Naive thymus-derived CD8-positive, alpha-beta T cell (primary cell): Measurements from ENCODE around the gene PIK3CG. TPM values are rescaled to one million over a fixed set of nuclear protein-coding genes. Genes with fewer than 3 reads are reported as not detected.
A peak's percentile ranks its signal among the peaks of the same experiment; 100 is the strongest.
"Not testable (repeated sequence)": the region's sequence is repeated elsewhere in the genome, so short reads cannot be mapped to it uniquely, and the experiment has no call there.

ENCODE experiments used
- ATAC-seq, 2 donors: fragments of 150-1000 bp; cut with Tn5 transposase in 1 of 2; sonication (Bioruptor Pico), chemical (Tn5 transposase) in 1 of 2; 1 replicate in 1 of 2; 2 replicates in 1 of 2; pipeline ENCODE4 v1.10.0; 2021; ENCODE audit warnings: mild to moderate bottlenecking in 2 of 2, moderate library complexity in 2 of 2
- POLR2A ChIA-PET: fragments of 350-600 bp; sonication (Branson Sonifier 250); formaldehyde crosslinking; loops from one replicate; lab custom pipeline; 2021; ENCODE audit warnings: antibody characterized with exemption; lab: Charles Lee
- DNase-seq, 10 donors: peaks; one replicate each; pipeline versions ENCODE4 v3.0.0 to v3.0.0-alpha.2; 2020 to 2022
- H3K27ac Mint-ChIP-seq, 10 donors: one replicate each; pipeline ENCODE4 v1.8.0; 2020 to 2022; ENCODE audit warnings: mild to moderate bottlenecking in 10 of 10, mixed read lengths in 10 of 10, moderate library complexity in 4 of 10, inconsistent platforms in 1 of 10
- H3K27me3 Mint-ChIP-seq, 5 donors: one replicate each; pipeline ENCODE4 v1.8.0; 2021 to 2022; ENCODE audit warnings: mixed read lengths in 5 of 5
- H3K36me3 Mint-ChIP-seq, 3 donors: one replicate each; pipeline ENCODE4 v1.8.0; 2020 to 2022; ENCODE audit warnings: mixed read lengths in 3 of 3, mild to moderate bottlenecking in 2 of 3, inconsistent platforms in 1 of 3
- H3K4me1 Mint-ChIP-seq, 4 donors: one replicate each; pipeline ENCODE4 v1.8.0; 2021 to 2022; ENCODE audit warnings: mixed read lengths in 4 of 4
- H3K4me3 Mint-ChIP-seq, 10 donors: one replicate each; pipeline ENCODE4 v1.8.0; 2020 to 2022; ENCODE audit warnings: mild to moderate bottlenecking in 10 of 10, mixed read lengths in 10 of 10, moderate library complexity in 6 of 10, inconsistent platforms in 1 of 10
- H3K9me3 Mint-ChIP-seq, 9 donors: one replicate each; pipeline ENCODE4 v1.8.0; 2020 to 2022; ENCODE audit warnings: mixed read lengths in 9 of 9, mild to moderate bottlenecking in 3 of 9, inconsistent platforms in 1 of 9, moderate library complexity in 1 of 9
- polyA plus RNA-seq, 3 donors: library from polyadenylated mRNA; unstranded; fragments of 300-500 nt; fragmentation: Illumina TruSeq; gene quantifications; one replicate each; pipeline ENCODE4 v1.2.3, GENCODE V29; 2021
- total RNA-seq, 8 experiments: library from RNA in 2 of 8; stranded (reverse) in 2 of 8; gene quantifications; one replicate each; pipeline ENCODE4 v1.2.3 and lab custom pipeline; 2021 to 2026

Gene PIK3CG
- 10 to 100 TPM; 32.9 to 34.4 TPM for total RNA-seq
- 10 to 100 TPM; 18.3 to 23.0 (median 19.5) TPM for polyA plus RNA-seq
- total RNA-seq (lab: John Stamatoyannopoulos, UW): 43.8 to 106 (median 80.3) reads per million in 6 experiments

DNA sequence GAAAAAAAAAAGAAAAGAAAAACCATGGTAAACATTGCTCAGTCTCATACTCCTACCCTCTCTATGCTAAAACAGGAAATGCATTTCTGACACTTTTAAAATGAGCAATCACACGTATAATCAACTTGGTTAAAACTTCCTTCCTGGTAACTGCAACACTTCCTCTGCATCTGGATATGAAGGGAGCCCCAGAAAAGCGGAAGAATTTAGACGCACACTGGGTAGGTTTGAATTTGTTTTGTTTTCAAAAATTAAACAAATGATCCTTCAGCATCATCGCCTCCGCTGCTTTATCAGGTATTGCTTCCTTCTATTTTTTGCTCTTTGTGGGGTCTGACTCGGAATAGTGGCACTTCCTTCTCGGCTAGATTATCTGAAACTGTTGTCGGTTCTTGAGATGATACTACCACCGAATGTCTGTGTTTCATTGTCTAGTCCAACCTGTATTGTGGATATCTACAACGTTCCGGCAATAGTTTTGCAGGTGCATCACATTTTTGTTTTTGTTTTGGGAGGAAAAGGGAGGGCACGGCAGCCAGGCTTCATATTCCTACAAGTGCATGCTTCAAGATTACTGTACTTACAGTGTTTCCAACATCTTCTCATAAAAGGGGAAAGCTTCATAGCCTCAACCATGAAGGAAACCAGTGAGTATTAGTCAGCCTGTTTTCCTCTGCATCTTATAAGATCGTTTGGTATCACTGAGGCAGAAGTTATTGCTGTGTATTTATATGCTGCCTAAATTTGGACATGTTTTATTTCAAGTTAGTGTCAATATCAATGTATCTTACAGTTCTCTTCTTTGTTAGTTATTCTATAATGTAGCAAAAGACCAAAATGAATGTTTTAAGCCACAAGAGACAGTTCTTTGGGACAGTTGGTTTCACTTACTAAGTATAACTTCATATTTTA lies at the start of gene PIK3CG:
Gene PIK3CG, plus strand, starts transcription at position 153 of the 912 bp plus-strand sequence. CDS start 2,280 bp downstream, outside the sequence.
- H3K4me3 Mint-ChIP-seq: peak within 1 kb of the TSS; percentile 83 to 95 (median 92)
- H3K27ac Mint-ChIP-seq: peak within 1 kb of the TSS; percentile 89 to 95 (median 94)
- peaks cover 6 to 35% (median 34%) of the 10 kb centered on the region in 3 donors for H3K36me3 Mint-ChIP-seq
- no peaks in the 10 kb centered on the region for H3K9me3 Mint-ChIP-seq
- POLR2A ChIA-PET: interaction anchor here (0.7 to 4.0 kb wide), 4 partner anchors 9 to 303 kb away, joined by 3 to 34 read pairs (median 6); partner anchors contain the start of genes CCDC71L and HBP1
- H3K4me1 Mint-ChIP-seq: peaks cover 25 to 79% (median 74%) of the 10 kb centered on the region in 4 donors
- DNase-seq (peak in 6 of 10 donors; percentile 13 to 75 (median 47)), ATAC-seq (peak; percentile 94 to 96)
- H3K27me3 Mint-ChIP-seq: no peaks in the 10 kb centered on the region

DNA sequence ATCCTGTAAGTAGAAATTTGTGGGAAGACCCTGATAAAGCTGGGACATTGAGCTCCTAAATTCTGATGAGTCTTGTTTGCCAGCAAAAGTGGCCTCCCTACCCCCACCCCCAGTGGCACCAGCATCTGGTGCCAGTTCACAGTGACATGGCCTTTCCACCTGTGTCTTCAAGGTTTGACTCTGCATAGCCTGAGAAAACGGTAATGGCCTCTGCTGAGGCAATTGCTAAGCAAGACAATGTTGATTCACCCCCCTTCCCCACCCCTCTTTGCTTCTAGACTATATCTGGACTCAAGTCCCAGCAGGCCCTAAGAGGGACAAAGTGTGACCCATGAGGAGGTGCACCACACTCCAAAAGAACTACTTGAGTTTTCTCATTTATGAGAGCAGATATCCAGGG lies 48.0 kb upstream of the PIK3CG start:
- Mint-ChIP-seq H3K36me3 (no peaks in the 10 kb centered on the region), H3K27me3 (peaks cover 0 to 2% (median 0%) of the 10 kb centered on the region in 5 donors), H3K4me3 (no peak overlapping the region), H3K4me1 (peaks cover 0 to 7% (median 1%) of the 10 kb centered on the region in 4 donors), H3K9me3 (no peaks in the 10 kb centered on the region), H3K27ac (peak overlapping the region in 1 of 10 donors; percentile 28)
- ATAC-seq (no peak), DNase-seq (no peak)
- POLR2A ChIA-PET: no interaction called here

DNA sequence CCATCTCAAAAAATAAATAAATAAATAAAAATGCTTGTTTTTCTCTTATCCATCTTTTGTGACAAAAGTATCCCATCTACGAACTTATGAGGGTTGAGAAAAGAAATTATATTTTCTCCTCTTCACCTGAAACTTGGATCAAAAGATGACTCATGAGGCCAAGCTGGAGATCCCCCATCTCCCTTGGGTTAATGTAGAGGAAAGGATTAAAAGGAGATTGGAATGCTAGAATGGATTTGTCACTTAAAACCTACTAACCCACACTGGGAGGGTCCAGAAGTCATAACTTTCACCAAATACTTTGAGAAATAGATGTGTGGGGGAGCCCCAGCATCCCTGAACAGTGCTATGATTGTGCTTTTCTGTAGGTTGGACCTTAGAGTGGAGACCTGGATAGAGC lies 46.3 kb upstream of the PIK3CG start:
- Mint-ChIP-seq H3K27me3 (no peaks in the 10 kb centered on the region), H3K27ac (no peak overlapping the region), H3K4me1 (peaks cover 0 to 1% (median 0%) of the 10 kb centered on the region in 4 donors), H3K36me3 (no peaks in the 10 kb centered on the region), H3K4me3 (no peak overlapping the region), H3K9me3 (peaks cover 0 to 2% (median 0%) of the 10 kb centered on the region in 9 donors)
- POLR2A ChIA-PET: interaction anchor here (0.9 kb wide), 1 partner anchor 158 kb away, joined by 3 read pairs; the partner anchor contains the start of gene CCDC71L
- ATAC-seq (no peak), DNase-seq (no peak)

DNA sequence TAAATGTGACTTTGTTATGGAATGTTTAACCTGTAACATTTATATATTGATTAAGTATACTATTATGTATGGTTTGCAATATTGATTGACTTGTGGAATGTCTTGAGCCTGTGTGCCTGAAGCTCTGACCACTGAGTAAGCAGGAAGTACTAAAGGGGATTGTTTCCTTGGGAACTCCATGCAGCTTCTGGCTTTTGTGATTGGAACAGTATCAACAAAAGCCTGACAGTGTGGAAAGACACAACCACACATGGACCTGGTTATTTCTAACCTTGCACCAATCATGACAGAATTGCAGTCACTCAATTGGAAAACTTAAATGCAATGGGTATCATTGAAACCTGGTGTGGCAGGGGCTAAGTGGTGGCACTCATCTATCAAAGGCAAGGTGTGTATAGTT lies 45.5 kb upstream of the PIK3CG start:
- DNase-seq (no peak), ATAC-seq (no peak)
- Mint-ChIP-seq H3K27ac (no peak overlapping the region), H3K4me1 (peaks cover 0 to 1% (median 0%) of the 10 kb centered on the region in 4 donors), H3K27me3 (no peaks in the 10 kb centered on the region), H3K4me3 (no peak overlapping the region), H3K9me3 (peaks cover 0 to 2% (median 0%) of the 10 kb centered on the region in 9 donors), H3K36me3 (no peaks in the 10 kb centered on the region)
- POLR2A ChIA-PET: no interaction called here

DNA sequence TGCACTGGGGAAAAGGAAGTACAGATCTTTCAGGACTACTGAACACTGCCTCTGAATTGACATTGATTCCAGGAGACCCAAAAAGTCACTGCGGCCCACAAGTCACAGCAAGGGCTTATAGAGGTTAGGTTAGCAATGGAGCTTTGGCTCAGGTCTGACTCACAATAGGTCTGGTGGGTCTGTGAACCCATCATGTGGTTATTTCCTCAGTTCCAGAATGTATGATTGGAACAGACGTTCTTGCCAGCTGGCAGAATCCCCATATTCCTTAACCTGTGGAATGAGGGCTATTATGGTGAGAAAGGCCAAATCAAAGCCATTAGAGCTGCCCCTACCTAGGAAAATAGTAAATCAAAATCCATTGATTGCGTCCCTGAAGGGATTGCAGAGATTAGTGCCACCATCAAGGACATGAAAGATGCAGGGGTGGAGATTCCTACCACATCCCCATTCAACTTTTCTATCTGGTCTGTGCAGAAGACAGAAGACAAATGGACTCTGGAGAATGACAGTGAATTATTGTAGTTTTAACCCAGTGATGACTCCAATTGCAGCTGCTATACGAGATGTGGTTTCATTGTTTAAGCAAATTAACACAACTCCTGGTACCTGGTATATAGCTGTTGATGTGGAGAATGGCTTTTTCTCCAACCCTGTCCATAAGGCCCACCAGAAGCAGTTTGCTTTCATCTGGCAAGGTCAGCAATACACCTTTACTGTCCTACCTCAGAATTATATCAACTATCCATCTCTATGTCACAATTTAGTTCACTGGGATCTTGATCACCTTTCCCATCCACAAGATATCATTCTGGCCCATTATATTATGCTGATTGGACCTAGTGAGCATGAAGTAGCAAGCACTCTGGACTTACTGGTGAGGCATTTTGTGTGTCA lies 44.5 kb upstream of the PIK3CG start:
- Mint-ChIP-seq H3K27me3 (no peaks in the 10 kb centered on the region), H3K4me3 (no peak overlapping the region), H3K4me1 (no peaks in the 10 kb centered on the region), H3K36me3 (no peaks in the 10 kb centered on the region), H3K9me3 (peaks cover 0 to 2% (median 0%) of the 10 kb centered on the region in 9 donors), H3K27ac (no peak overlapping the region)
- no peak for ATAC-seq
- DNase-seq: no peak
- POLR2A ChIA-PET: interaction anchor here (0.6 kb wide), 1 partner anchor 21 kb away, joined by 3 read pairs; no protein-coding TSS in a partner anchor

DNA sequence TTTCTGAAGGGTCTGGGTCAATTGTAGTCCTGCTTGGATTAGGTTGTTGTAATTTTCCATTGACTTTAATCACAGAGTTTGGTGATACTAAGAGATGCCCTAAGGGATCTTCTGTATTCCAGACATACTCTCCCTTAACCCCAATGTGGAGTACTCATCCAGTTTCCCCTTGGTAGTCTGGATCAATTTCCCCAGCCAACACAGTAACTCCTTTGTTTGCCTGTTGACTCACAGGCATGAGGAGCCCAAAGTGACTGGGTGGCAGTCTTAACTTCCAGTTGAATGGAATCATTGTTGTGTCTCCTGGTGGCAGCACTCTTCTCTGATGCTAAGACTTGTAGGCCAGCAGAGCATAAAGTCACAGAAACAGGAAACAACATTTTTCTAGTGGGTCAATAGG lies 41.5 kb upstream of the PIK3CG start:
- no peak for ATAC-seq
- Mint-ChIP-seq H3K4me3 (no peak overlapping the region), H3K27ac (no peak overlapping the region), H3K9me3 (peaks cover 0 to 2% (median 0%) of the 10 kb centered on the region in 9 donors), H3K27me3 (no peaks in the 10 kb centered on the region), H3K4me1 (no peaks in the 10 kb centered on the region), H3K36me3 (no peaks in the 10 kb centered on the region)
- DNase-seq: no peak
- POLR2A ChIA-PET: no interaction called here

DNA sequence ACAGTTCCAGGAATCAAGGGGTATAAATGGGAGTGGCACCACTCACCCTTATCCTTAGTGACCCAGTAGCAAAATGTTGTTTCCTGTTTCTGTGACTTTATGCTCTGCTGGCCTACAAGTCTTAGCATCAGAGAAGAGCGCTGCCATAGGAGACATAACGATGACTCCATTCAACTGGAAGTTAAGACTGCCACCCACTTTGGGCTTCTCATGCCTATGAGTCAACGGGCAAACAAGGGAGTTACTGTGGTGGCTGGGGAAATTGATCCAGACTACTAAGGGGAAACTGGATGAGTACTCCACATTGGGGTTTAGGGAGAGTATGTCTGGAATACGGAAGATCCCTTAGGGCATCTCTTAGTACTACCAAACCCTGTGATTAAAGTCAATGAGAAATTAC lies 40.6 kb upstream of the PIK3CG start:
- no peak overlapping the region for H3K4me3 Mint-ChIP-seq
- no peak for ATAC-seq
- no peaks in the 10 kb centered on the region for H3K27me3 Mint-ChIP-seq
- no peak for DNase-seq
- H3K4me1 Mint-ChIP-seq: no peaks in the 10 kb centered on the region
- POLR2A ChIA-PET: no interaction called here
- no peak overlapping the region for H3K27ac Mint-ChIP-seq
- H3K36me3 Mint-ChIP-seq: peaks cover 0 to under 1% (median 0%) of the 10 kb centered on the region in 3 donors
- H3K9me3 Mint-ChIP-seq: peaks cover 0 to 7% (median under 1%) of the 10 kb centered on the region in 9 donors

DNA sequence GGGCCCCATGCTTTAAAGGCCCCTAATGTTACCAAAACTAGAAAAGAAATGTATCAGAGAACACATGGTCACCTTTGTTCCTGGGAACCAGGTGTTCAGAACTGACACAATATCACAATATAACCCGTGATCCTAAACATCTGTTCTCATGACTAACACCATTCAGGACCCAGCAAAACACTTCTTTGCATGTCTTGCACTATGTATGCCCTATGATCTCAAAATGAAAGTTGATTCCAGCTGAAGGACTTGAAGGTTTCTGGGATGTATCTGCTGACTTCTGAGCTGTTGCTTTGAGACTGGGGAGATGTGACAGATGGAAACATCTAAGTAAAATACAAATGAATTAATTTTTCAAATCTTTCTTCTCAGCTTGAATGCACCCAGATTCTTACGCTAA lies 37.5 kb upstream of the PIK3CG start:
- H3K9me3 Mint-ChIP-seq: peaks cover 0 to 18% (median 13%) of the 10 kb centered on the region in 9 donors
- no peak for ATAC-seq
- DNase-seq: no peak
- peaks cover 0 to 1% (median 0%) of the 10 kb centered on the region in 3 donors for H3K36me3 Mint-ChIP-seq
- POLR2A ChIA-PET: no interaction called here
- peaks cover 0 to 9% (median 0%) of the 10 kb centered on the region in 5 donors for H3K27me3 Mint-ChIP-seq
- H3K27ac Mint-ChIP-seq: no peak overlapping the region
- H3K4me3 Mint-ChIP-seq: no peak overlapping the region
- no peaks in the 10 kb centered on the region for H3K4me1 Mint-ChIP-seq

DNA sequence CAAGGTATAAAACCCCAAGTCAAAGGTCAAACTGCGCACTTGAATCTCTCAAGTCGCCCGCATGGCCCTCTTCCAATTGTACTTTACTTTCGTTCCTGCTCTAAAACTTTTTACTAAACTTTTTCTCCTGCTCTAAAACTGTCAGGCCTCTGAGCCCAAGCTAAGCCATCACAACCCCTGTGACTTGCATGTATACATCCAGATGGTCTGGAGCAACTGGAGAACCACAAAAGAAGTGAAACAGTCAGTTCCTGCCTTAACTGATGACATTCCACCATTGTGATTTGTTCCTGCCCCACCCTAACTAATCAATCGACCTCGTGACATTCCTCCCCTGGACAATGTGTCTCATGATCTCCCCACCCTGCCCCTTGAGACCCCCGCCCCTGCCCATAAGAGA lies 35.6 kb upstream of the PIK3CG start:
- Mint-ChIP-seq H3K4me1 (no peaks in the 10 kb centered on the region), H3K27me3 (peaks cover 0 to 9% (median 0%) of the 10 kb centered on the region in 5 donors)
- ATAC-seq: no peak

DNA sequence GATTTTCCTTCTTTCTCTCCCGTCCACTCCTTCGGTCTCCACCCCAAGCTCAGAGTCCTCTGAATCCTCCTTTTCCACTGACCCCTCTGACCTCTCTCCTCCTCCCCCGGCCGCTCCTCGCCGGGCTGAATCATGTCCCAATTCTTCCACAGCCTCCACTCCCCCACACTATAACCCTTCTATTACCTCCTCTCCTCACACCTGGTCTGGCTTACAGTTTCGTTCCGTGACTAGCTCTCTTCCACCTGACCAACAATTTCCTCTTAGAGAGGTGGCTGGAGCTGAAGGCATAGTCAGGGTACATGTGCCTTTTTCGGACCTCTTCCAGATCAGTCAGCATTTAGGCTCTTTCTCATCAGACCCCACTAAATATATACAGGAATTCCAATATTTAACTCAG lies 34.2 kb upstream of the PIK3CG start:
- H3K27me3 Mint-ChIP-seq, H3K27ac Mint-ChIP-seq, H3K4me3 Mint-ChIP-seq, H3K4me1 Mint-ChIP-seq, DNase-seq, POLR2A ChIA-PET, H3K36me3 Mint-ChIP-seq, ATAC-seq: not testable (repeated sequence)
- peaks cover 0 to 18% (median 12%) of the 10 kb centered on the region in 9 donors for H3K9me3 Mint-ChIP-seq

More for the DNA sequence above, 35.6 kb upstream of the PIK3CG start:
- H3K36me3 Mint-ChIP-seq: peaks cover 0 to 1% (median 0%) of the 10 kb centered on the region in 3 donors
- no peak for DNase-seq
- H3K27ac Mint-ChIP-seq: no peak overlapping the region
- POLR2A ChIA-PET: no interaction called here
- no peak overlapping the region for H3K4me3 Mint-ChIP-seq
- H3K9me3 Mint-ChIP-seq: peaks cover 0 to 18% (median 12%) of the 10 kb centered on the region in 9 donors

DNA sequence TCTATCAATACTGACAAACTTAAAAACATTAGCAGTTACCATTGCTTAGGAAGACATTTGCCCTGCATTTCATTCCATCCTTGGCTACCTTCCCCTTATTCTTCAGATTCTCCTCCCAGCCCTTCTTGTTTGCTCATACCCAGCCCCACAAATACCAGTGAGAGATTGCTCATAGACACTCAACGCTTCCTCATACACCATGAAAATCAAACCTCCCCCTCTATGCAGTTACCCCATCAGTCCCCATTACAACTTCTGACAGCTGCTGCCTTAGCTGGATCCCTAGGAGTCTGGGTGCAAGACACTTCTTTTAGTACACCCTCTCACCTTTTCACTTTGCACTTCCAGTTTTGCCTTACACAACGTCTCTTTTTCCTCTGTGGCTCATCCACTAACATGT lies 28.3 kb upstream of the PIK3CG start:
- H3K27ac Mint-ChIP-seq: no peak overlapping the region
- H3K9me3 Mint-ChIP-seq: no peaks in the 10 kb centered on the region
- POLR2A ChIA-PET: no interaction called here
- no peaks in the 10 kb centered on the region for H3K27me3 Mint-ChIP-seq
- ATAC-seq (no peak), DNase-seq (no peak)
- no peak overlapping the region for H3K4me3 Mint-ChIP-seq
- H3K36me3 Mint-ChIP-seq: no peaks in the 10 kb centered on the region
- H3K4me1 Mint-ChIP-seq: peaks cover 0 to 9% (median 3%) of the 10 kb centered on the region in 4 donors

DNA sequence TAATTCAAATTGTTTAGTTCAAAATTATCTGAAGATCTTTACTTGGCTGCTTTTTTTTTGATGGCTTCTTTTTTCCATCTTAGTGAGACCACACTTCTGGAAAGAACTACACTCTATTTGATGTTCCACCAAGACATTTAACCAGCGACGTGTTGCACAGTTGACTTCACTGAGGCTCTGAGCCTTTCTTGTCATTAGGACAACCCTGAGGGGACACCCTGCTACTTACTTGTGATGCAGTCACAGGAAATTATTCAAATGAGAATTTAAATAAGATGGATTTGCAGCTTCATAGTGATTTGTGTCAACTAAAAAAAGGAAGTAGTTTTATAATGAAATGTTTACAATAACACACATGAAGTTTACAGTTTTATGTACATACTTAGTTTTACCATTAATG lies 25.6 kb upstream of the PIK3CG start:
- H3K36me3 Mint-ChIP-seq: no peaks in the 10 kb centered on the region
- POLR2A ChIA-PET: no interaction called here
- peaks cover 0 to 9% (median 3%) of the 10 kb centered on the region in 4 donors for H3K4me1 Mint-ChIP-seq
- DNase-seq (no peak), ATAC-seq (no peak)
- H3K27me3 Mint-ChIP-seq: peaks cover 0 to 3% (median 0%) of the 10 kb centered on the region in 5 donors
- H3K4me3 Mint-ChIP-seq: no peak overlapping the region
- no peak overlapping the region for H3K27ac Mint-ChIP-seq
- H3K9me3 Mint-ChIP-seq: no peaks in the 10 kb centered on the region
